ENCODE results near the gene EREG. TPM values are rescaled to one million over a fixed set of nuclear protein-coding genes. Genes with fewer than 3 reads are reported as not detected.
"Not testable (repeated sequence)": the region's sequence is repeated elsewhere in the genome, so short reads cannot be mapped to it uniquely, and the experiment has no call there.

Gene EREG
- polyA plus RNA-seq, 2 donors: 4.9 to 5.9 TPM

GRCh38 chr4:74394476-74395136, 29.7 kb downstream of the EREG start:
- no peaks in the 10 kb centered on the region for H3K27me3 ChIP-seq (ENCODE audit: control insufficient read depth in 1 of 2, insufficient read depth in 2 of 2, low read length in 2 of 2)
- peaks cover 0 to 5% of the 10 kb centered on the region in 2 donors for H3K9me3 ChIP-seq (ENCODE audit: control insufficient read depth in 2 of 2, insufficient read depth in 1 of 2, low read depth in 1 of 2, low read length in 1 of 2)
- H3K4me3 ChIP-seq (ENCODE audit: low read depth in 1 of 2, low read length in 2 of 2): no peak overlapping the region
- no peaks in the 10 kb centered on the region for H3K4me1 ChIP-seq (ENCODE audit: control insufficient read depth in 2 of 2, insufficient read depth in 2 of 2, low read length in 1 of 2)
- no peak overlapping the region for H3K27ac ChIP-seq (ENCODE audit: low read depth in 2 of 2, low read length in 1 of 2)
- 83 to 91% methylated on average over 5 of the region's 5 CpGs for WGBS, 2 donors
- H3K36me3 ChIP-seq (ENCODE audit: control insufficient read depth in 2 of 2, insufficient read depth in 2 of 2, low read length in 1 of 2): no peaks in the 10 kb centered on the region

- WGBS, 2 donors: 40 to 41% methylated on average over 2 of the region's 2 CpGs
- H3K4me1 ChIP-seq (ENCODE audit: control insufficient read depth in 2 of 2, insufficient read depth in 2 of 2, low read length in 1 of 2): no peaks in the 10 kb centered on the region
- no peak overlapping the region for H3K27ac ChIP-seq (ENCODE audit: low read depth in 2 of 2, low read length in 1 of 2)
- no peak overlapping the region for H3K4me3 ChIP-seq (ENCODE audit: low read depth in 1 of 2, low read length in 2 of 2)
- H3K9me3 ChIP-seq (ENCODE audit: control insufficient read depth in 2 of 2, insufficient read depth in 1 of 2, low read depth in 1 of 2, low read length in 1 of 2): peaks cover 0 to 5% of the 10 kb centered on the region in 2 donors
- H3K36me3 ChIP-seq (ENCODE audit: control insufficient read depth in 2 of 2, insufficient read depth in 2 of 2, low read length in 1 of 2): no peaks in the 10 kb centered on the region
- H3K27me3 ChIP-seq (ENCODE audit: control insufficient read depth in 1 of 2, insufficient read depth in 2 of 2, low read length in 2 of 2): no peaks in the 10 kb centered on the region
Observed at GRCh38 chr4:74395633-74396032, 30.7 kb downstream of the EREG start.

- Histone ChIP-seq H3K27ac (ENCODE audit: low read depth in 2 of 2, low read length in 1 of 2) (no peak overlapping the region), H3K9me3 (ENCODE audit: control insufficient read depth in 2 of 2, insufficient read depth in 1 of 2, low read depth in 1 of 2, low read length in 1 of 2) (peaks cover 0 to 5% of the 10 kb centered on the region in 2 donors), H3K4me1 (ENCODE audit: control insufficient read depth in 2 of 2, insufficient read depth in 2 of 2, low read length in 1 of 2) (no peaks in the 10 kb centered on the region), H3K4me3 (ENCODE audit: low read depth in 1 of 2, low read length in 2 of 2) (peak overlapping the region in 1 of 2 donors; percentile 3), H3K36me3 (ENCODE audit: control insufficient read depth in 2 of 2, insufficient read depth in 2 of 2, low read length in 1 of 2) (no peaks in the 10 kb centered on the region), H3K27me3 (ENCODE audit: control insufficient read depth in 1 of 2, insufficient read depth in 2 of 2, low read length in 2 of 2) (no peaks in the 10 kb centered on the region)
- 50 to 69% methylated on average over 6 of the region's 6 CpGs for WGBS, 2 donors
Observed at GRCh38 chr4:74397748-74398426, 32.9 kb downstream of the EREG start.

GRCh38 chr4:74398894-74399589, 34.1 kb downstream of the EREG start:
- not testable (repeated sequence) for H3K4me1 ChIP-seq (ENCODE audit: control insufficient read depth in 2 of 2, insufficient read depth in 2 of 2, low read length in 1 of 2); H3K27ac ChIP-seq (ENCODE audit: low read depth in 2 of 2, low read length in 1 of 2); H3K36me3 ChIP-seq (ENCODE audit: control insufficient read depth in 2 of 2, insufficient read depth in 2 of 2, low read length in 1 of 2); H3K9me3 ChIP-seq (ENCODE audit: control insufficient read depth in 2 of 2, insufficient read depth in 1 of 2, low read depth in 1 of 2, low read length in 1 of 2); H3K4me3 ChIP-seq (ENCODE audit: low read depth in 1 of 2, low read length in 2 of 2); H3K27me3 ChIP-seq (ENCODE audit: control insufficient read depth in 1 of 2, insufficient read depth in 2 of 2, low read length in 2 of 2)
- 92% methylated on average over 31 to 32 of the region's 32 CpGs for WGBS, 2 donors

GRCh38 chr4:74400395-74400794, 35.5 kb downstream of the EREG start:
- H3K4me1 ChIP-seq (ENCODE audit: control insufficient read depth in 2 of 2, insufficient read depth in 2 of 2, low read length in 1 of 2): no peaks in the 10 kb centered on the region
- WGBS, 2 donors: 81 to 91% methylated on average over 10 of the region's 10 CpGs
- no peaks in the 10 kb centered on the region for H3K27me3 ChIP-seq (ENCODE audit: control insufficient read depth in 1 of 2, insufficient read depth in 2 of 2, low read length in 2 of 2)
- H3K9me3 ChIP-seq (ENCODE audit: control insufficient read depth in 2 of 2, insufficient read depth in 1 of 2, low read depth in 1 of 2, low read length in 1 of 2): peaks cover 0 to 5% of the 10 kb centered on the region in 2 donors
- no peak overlapping the region for H3K4me3 ChIP-seq (ENCODE audit: low read depth in 1 of 2, low read length in 2 of 2)
- H3K27ac ChIP-seq (ENCODE audit: low read depth in 2 of 2, low read length in 1 of 2): no peak overlapping the region
- no peaks in the 10 kb centered on the region for H3K36me3 ChIP-seq (ENCODE audit: control insufficient read depth in 2 of 2, insufficient read depth in 2 of 2, low read length in 1 of 2)

- H3K27me3 ChIP-seq (ENCODE audit: control insufficient read depth in 1 of 2, insufficient read depth in 2 of 2, low read length in 2 of 2): no peaks in the 10 kb centered on the region
- no peaks in the 10 kb centered on the region for H3K36me3 ChIP-seq (ENCODE audit: control insufficient read depth in 2 of 2, insufficient read depth in 2 of 2, low read length in 1 of 2)
- no peaks in the 10 kb centered on the region for H3K4me1 ChIP-seq (ENCODE audit: control insufficient read depth in 2 of 2, insufficient read depth in 2 of 2, low read length in 1 of 2)
- peaks cover 0 to 5% of the 10 kb centered on the region in 2 donors for H3K9me3 ChIP-seq (ENCODE audit: control insufficient read depth in 2 of 2, insufficient read depth in 1 of 2, low read depth in 1 of 2, low read length in 1 of 2)
- no peak overlapping the region for H3K27ac ChIP-seq (ENCODE audit: low read depth in 2 of 2, low read length in 1 of 2)
- no peak overlapping the region for H3K4me3 ChIP-seq (ENCODE audit: low read depth in 1 of 2, low read length in 2 of 2)
- 76 to 77% methylated on average over 5 of the region's 5 CpGs for WGBS, 2 donors
Observed at GRCh38 chr4:74402692-74403456, 37.9 kb downstream of the EREG start.

GRCh38 chr4:74407891-74408290, 42.9 kb downstream of the EREG start:
- no peaks in the 10 kb centered on the region for H3K36me3 ChIP-seq (ENCODE audit: control insufficient read depth in 2 of 2, insufficient read depth in 2 of 2, low read length in 1 of 2)
- no peak overlapping the region for H3K4me3 ChIP-seq (ENCODE audit: low read depth in 1 of 2, low read length in 2 of 2)
- H3K27ac ChIP-seq (ENCODE audit: low read depth in 2 of 2, low read length in 1 of 2): no peak overlapping the region
- no peaks in the 10 kb centered on the region for H3K27me3 ChIP-seq (ENCODE audit: control insufficient read depth in 1 of 2, insufficient read depth in 2 of 2, low read length in 2 of 2)
- H3K9me3 ChIP-seq (ENCODE audit: control insufficient read depth in 2 of 2, insufficient read depth in 1 of 2, low read depth in 1 of 2, low read length in 1 of 2): no peaks in the 10 kb centered on the region
- H3K4me1 ChIP-seq (ENCODE audit: control insufficient read depth in 2 of 2, insufficient read depth in 2 of 2, low read length in 1 of 2): no peaks in the 10 kb centered on the region

- Histone ChIP-seq H3K36me3 (ENCODE audit: control insufficient read depth in 2 of 2, insufficient read depth in 2 of 2, low read length in 1 of 2) (no peaks in the 10 kb centered on the region), H3K27me3 (ENCODE audit: control insufficient read depth in 1 of 2, insufficient read depth in 2 of 2, low read length in 2 of 2) (no peaks in the 10 kb centered on the region), H3K4me3 (ENCODE audit: low read depth in 1 of 2, low read length in 2 of 2) (no peak overlapping the region), H3K4me1 (ENCODE audit: control insufficient read depth in 2 of 2, insufficient read depth in 2 of 2, low read length in 1 of 2) (no peaks in the 10 kb centered on the region), H3K27ac (ENCODE audit: low read depth in 2 of 2, low read length in 1 of 2) (no peak overlapping the region), H3K9me3 (ENCODE audit: control insufficient read depth in 2 of 2, insufficient read depth in 1 of 2, low read depth in 1 of 2, low read length in 1 of 2) (peaks cover 0 to 3% of the 10 kb centered on the region in 2 donors)
- WGBS, 2 donors: 54 to 64% methylated on average over 3 of the region's 3 CpGs
Observed at GRCh38 chr4:74408639-74409038, 43.7 kb downstream of the EREG start.

- H3K36me3 ChIP-seq (ENCODE audit: control insufficient read depth in 2 of 2, insufficient read depth in 2 of 2, low read length in 1 of 2): no peaks in the 10 kb centered on the region
- H3K4me1 ChIP-seq (ENCODE audit: control insufficient read depth in 2 of 2, insufficient read depth in 2 of 2, low read length in 1 of 2): no peaks in the 10 kb centered on the region
- peak overlapping the region in 1 of 2 donors; percentile 7 for H3K27ac ChIP-seq (ENCODE audit: low read depth in 2 of 2, low read length in 1 of 2)
- 36 to 66% methylated on average over 2 of the region's 2 CpGs for WGBS, 2 donors
- H3K27me3 ChIP-seq (ENCODE audit: control insufficient read depth in 1 of 2, insufficient read depth in 2 of 2, low read length in 2 of 2): no peaks in the 10 kb centered on the region
- H3K4me3 ChIP-seq (ENCODE audit: low read depth in 1 of 2, low read length in 2 of 2): no peak overlapping the region
- peaks cover 0 to 3% of the 10 kb centered on the region in 2 donors for H3K9me3 ChIP-seq (ENCODE audit: control insufficient read depth in 2 of 2, insufficient read depth in 1 of 2, low read depth in 1 of 2, low read length in 1 of 2)
Observed at GRCh38 chr4:74410272-74410671, 45.3 kb downstream of the EREG start.
